A673 (cell line): ENCODE measurements around the gene COL2A1. TPM values are rescaled to one million over a fixed set of nuclear protein-coding genes. Genes with fewer than 3 reads are reported as not detected.

Source experiments
- BruUV-seq: library from RNA; stranded (reverse); fragments of 400-500 nt; replicated peaks from 2 replicates; lab custom pipeline; 2021; lab: Mats Ljungman, UMichigan
- CTCF ChIA-PET: fragments of 300-600 bp; sonication (Branson Sonifier 250); formaldehyde crosslinking; loops from one replicate; lab custom pipeline; 2022; ENCODE audit warnings: antibody characterized with exemption; lab: Charles Lee
- POLR2A ChIA-PET: fragments of 300-600 bp; sonication (Branson Sonifier 250); formaldehyde crosslinking; loops from one replicate; lab custom pipeline; 2022; ENCODE audit warnings: antibody characterized with exemption; ENCODE audit not compliant: low non-redundant PET; lab: Charles Lee
- DNase-seq: peaks from one replicate; pipeline ENCODE4 v3.0.0-alpha.2; 2015; ENCODE audit warnings: low spot score
- H3K27ac ChIP-seq: fragments of 200-600 bp; sonication (generic); 2 replicates; pipeline ENCODE4 v1.5.1; 2016; ENCODE audit warnings: mixed run types, low read depth, mild to moderate bottlenecking, mixed read lengths, antibody characterized with exemption, low read length; ENCODE audit not compliant: poor library complexity, severe bottlenecking
- H3K27me3 ChIP-seq: fragments of 200-600 bp; sonication (generic); replicated peaks from 2 replicates; pipeline ENCODE4 v1.6.1; 2017; ENCODE audit warnings: mixed run types, low read depth, mild to moderate bottlenecking, mixed read lengths, antibody characterized with exemption, low read length; ENCODE audit not compliant: insufficient read depth, poor library complexity
- H3K36me3 ChIP-seq: fragments of 200-600 bp; sonication (generic); 2 replicates; pipeline ENCODE4 v1.6.1; 2016; ENCODE audit warnings: mixed run types, mild to moderate bottlenecking, mixed read lengths, antibody characterized with exemption, low read length; ENCODE audit not compliant: insufficient read depth, poor library complexity, severe bottlenecking
- H3K4me1 ChIP-seq: fragments of 200-600 bp; sonication (generic); 2 replicates; pipeline ENCODE4 v1.6.1; 2017; ENCODE audit warnings: mixed run types, mild to moderate bottlenecking, mixed read lengths, antibody characterized with exemption, low read length; ENCODE audit not compliant: insufficient read depth, poor library complexity, severe bottlenecking
- H3K4me3 ChIP-seq: fragments of 200-600 bp; sonication (generic); 2 replicates; pipeline ENCODE4 v1.5.1; 2016; ENCODE audit warnings: low read depth, mixed run types, mild to moderate bottlenecking, mixed read lengths, low read length; ENCODE audit not compliant: poor library complexity, severe bottlenecking
- H3K9me3 ChIP-seq: fragments of 200-600 bp; sonication (generic); 2 replicates; pipeline ENCODE4 v1.6.1; 2016; ENCODE audit warnings: mixed run types, low read depth, mild to moderate bottlenecking, mixed read lengths, antibody characterized with exemption, low read length; ENCODE audit not compliant: poor library complexity, severe bottlenecking
- CTCF ChIP-seq: fragments of 300-800, 200-600 bp; sonication (generic); conservative IDR thresholded peaks from 2 replicates; pipeline ENCODE4 v1.5.1; 2017; ENCODE audit warnings: low read depth, mild to moderate bottlenecking, antibody characterized with exemption, low read length, moderate library complexity, mixed read lengths
- EZH2 ChIP-seq: fragments of 200-600 bp; sonication (generic); IDR thresholded peaks from 2 replicates; pipeline ENCODE4 v1.6.1; 2017; ENCODE audit warnings: borderline replicate concordance, low read depth, mild to moderate bottlenecking, mixed read lengths, antibody characterized with exemption, low read length; ENCODE audit not compliant: poor library complexity, severe bottlenecking
- intact Hi-C: fragments of 100-400 bp; cut with micrococcal nuclease; formaldehyde crosslinking; loops from one replicate; pipeline ENCODE4 v1.10.0; 2022; ENCODE audit not compliant: unreplicated experiment
- total RNA-seq: library from RNA; stranded (reverse); gene quantifications from 2 replicates; pipeline ENCODE4 v1.2.3, GENCODE V29; 2021

Gene COL2A1
- total RNA-seq, 1 experiment from 2014 or later, result 1.3 TPM

DNA sequence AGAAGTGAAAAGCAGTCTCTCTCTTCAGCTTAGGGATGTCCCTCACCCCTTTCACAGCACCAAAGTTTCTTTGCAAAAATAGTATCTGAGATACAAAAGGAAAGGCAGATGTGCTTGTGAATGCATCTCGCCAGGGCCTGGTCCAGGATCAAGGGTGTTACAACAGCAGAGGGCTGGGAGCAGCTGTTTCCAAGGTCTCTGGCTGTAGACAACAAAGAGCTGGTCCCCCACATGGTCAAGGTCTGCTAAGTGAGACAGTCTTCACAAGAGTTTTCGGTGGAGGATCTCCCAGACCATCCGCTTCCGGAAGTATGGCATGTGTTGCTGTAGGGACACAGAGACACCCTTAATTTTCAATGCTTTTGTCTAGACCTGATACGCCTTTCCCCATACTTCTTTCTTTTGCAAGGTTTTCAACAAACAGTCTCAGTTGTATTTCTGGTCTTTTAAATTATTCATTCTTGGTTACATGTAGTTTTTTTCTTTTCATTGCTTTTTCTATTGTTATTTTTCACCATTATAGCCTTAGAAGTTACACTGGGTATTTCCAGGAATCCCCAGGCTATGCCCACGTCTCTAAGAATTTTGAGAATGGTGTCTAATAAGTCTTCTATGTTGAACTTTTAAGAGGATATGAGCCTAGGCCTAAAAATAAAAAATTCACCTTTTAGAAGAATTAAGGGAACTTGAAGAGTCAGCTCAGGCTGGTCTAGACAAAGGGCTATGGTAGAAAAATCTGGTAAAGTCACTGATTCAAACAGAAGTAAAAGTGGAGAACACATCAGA, 41.0 kb upstream of the COL2A1 start:
- ChIA-PET CTCF (no interaction called here), POLR2A (no interaction called here)
- Histone ChIP-seq H3K27me3 (no peaks in the 10 kb centered on the region), H3K36me3 (peaks cover 35% of the 10 kb centered on the region), H3K27ac (no peak overlapping the region), H3K9me3 (no peaks in the 10 kb centered on the region), H3K4me1 (no peaks in the 10 kb centered on the region), H3K4me3 (no peak overlapping the region)
- no peak for TF ChIP-seq CTCF
- TF ChIP-seq EZH2, result no peak
- BruUV-seq, result no TSS peak
- intact Hi-C loops, result no loop called here
- DNase-seq, result no peak

DNA sequence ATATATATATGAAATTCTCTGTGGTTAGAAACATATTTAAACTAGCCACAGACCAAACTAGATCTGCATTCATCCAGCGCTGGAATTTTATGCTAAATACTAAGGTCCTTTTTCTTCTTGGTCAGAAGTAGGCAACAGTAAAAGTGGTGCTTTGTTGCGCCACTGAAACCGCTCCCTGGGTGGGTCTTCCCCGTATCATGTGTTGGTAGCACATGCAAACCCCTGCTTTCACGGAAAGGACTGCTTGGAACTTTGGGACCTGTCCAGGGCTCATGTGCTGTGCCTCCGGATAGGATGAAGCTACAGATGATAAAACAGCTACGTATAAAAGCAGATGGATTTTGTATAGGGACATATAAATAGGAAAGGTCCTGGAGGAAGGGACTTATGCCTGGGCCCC, 40.1 kb upstream of the COL2A1 start:
- H3K4me3 ChIP-seq, result no peak overlapping the region
- H3K9me3 ChIP-seq, result no peaks in the 10 kb centered on the region
- POLR2A ChIA-PET, result no interaction called here
- H3K4me1 ChIP-seq, result no peaks in the 10 kb centered on the region
- no peak overlapping the region for H3K27ac ChIP-seq
- no peaks in the 10 kb centered on the region for H3K27me3 ChIP-seq
- H3K36me3 ChIP-seq, result peaks cover 35% of the 10 kb centered on the region
- intact Hi-C loops, result no loop called here
- BruUV-seq, result TSS peak; percentile 21
- CTCF ChIA-PET, result no interaction called here
- TF ChIP-seq EZH2 (no peak), CTCF (no peak)
- no peak for DNase-seq

DNA sequence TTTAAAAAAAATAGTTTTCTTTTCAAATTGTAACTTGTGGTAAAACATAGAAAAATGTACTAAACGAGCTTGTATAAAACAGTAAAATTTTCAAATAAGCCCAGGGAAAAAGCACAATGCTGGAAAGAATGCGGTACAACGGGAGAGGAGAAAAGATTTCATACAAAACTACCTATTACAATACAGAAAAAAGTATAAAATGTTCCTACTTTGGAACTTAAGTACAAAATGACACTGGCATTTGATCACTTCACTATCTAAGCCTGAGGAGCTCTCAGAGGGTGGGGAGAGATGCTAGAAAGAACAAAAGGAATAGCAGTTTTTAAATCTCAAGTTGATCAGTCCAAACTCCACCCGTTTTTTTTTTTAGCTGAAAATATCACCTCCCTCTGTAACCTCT, 39.5 kb upstream of the COL2A1 start:
- H3K4me1 ChIP-seq, result no peaks in the 10 kb centered on the region
- DNase-seq, result no peak
- BruUV-seq, result no TSS peak
- no peak overlapping the region for H3K4me3 ChIP-seq
- H3K27ac ChIP-seq, result no peak overlapping the region
- no peaks in the 10 kb centered on the region for H3K27me3 ChIP-seq
- no peaks in the 10 kb centered on the region for H3K9me3 ChIP-seq
- ChIA-PET POLR2A (no interaction called here), CTCF (no interaction called here)
- peaks cover 35% of the 10 kb centered on the region for H3K36me3 ChIP-seq
- TF ChIP-seq CTCF, result no peak
- no peak for TF ChIP-seq EZH2
- intact Hi-C loops, result no loop called here
